SHP77 (cell line): ENCODE measurements around the gene BCO1.

Experiments used
- DNase-seq, 2 experiments: peaks; one replicate each; lab custom pipeline; 2025; lab: John Stamatoyannopoulos, UW

BCO1 gene

GRCh38 chr16:81275795-81276194 is 37.3 kb downstream of the BCO1 start:
- no peak for DNase-seq

- DNase-seq, result no peak
Observed at GRCh38 chr16:81276323-81276722, 37.8 kb downstream of the BCO1 start.

- DNase-seq, result no peak
Observed at GRCh38 chr16:81277541-81278080, 39.1 kb downstream of the BCO1 start.

GRCh38 chr16:81278526-81278925 is 40.0 kb downstream of the BCO1 start:
- no peak for DNase-seq

- DNase-seq, result no peak
Observed at GRCh38 chr16:81279392-81279791, 40.9 kb downstream of the BCO1 start.

GRCh38 chr16:81280393-81280792 is 41.9 kb downstream of the BCO1 start:
- DNase-seq, result no peak

GRCh38 chr16:81283044-81283443 is 44.6 kb downstream of the BCO1 start:
- no peak for DNase-seq

- no peak for DNase-seq
Observed at GRCh38 chr16:81284995-81285600, 46.6 kb downstream of the BCO1 start.

GRCh38 chr16:81286190-81286589 is 47.7 kb downstream of the BCO1 start:
- no peak for DNase-seq

- no peak for DNase-seq
Observed at GRCh38 chr16:81291117-81291516, 52.6 kb downstream of the BCO1 start.

- DNase-seq, result no peak
Observed at GRCh38 chr16:81292936-81293335, 54.4 kb downstream of the BCO1 start.

- DNase-seq, result no peak
Observed at GRCh38 chr16:81293909-81294802, 55.7 kb downstream of the BCO1 start.

- no peak for DNase-seq
Observed at GRCh38 chr16:81296631-81297030, 58.1 kb downstream of the BCO1 start.

GRCh38 chr16:81307770-81308169 is 69.3 kb downstream of the BCO1 start:
- no peak for DNase-seq

GRCh38 chr16:81310045-81310644 is 71.7 kb downstream of the BCO1 start:
- DNase-seq, result no peak

- no peak for DNase-seq
Observed at GRCh38 chr16:81311762-81312161, 73.3 kb downstream of the BCO1 start.

- peak in 1 of 2 experiments; percentile 15 for DNase-seq
Observed at GRCh38 chr16:81313701-81314602, 75.5 kb downstream of the BCO1 start.

- DNase-seq, result peak; percentile 97 to 99
Observed at GRCh38 chr16:81314603-81315270, 76.2 kb downstream of the BCO1 start, which contains the start of gene GAN. Gene GAN (plus strand): TSS chr16:81314962. CDS start chr16:81315114, 152 bp downstream.

GRCh38 chr16:81315271-81316175 is 77.0 kb downstream of the BCO1 start:
- DNase-seq, result peak in 1 of 2 experiments; percentile 43

- no peak for DNase-seq
Observed at GRCh38 chr16:81316176-81316496, 77.6 kb downstream of the BCO1 start.
